Mesodermal cell (in vitro differentiated cells): ENCODE data around the gene OR10P1. TPM values are rescaled to one million over a fixed set of nuclear protein-coding genes. Genes with fewer than 3 reads are reported as not detected.
"Not testable (repeated sequence)": the region's sequence is repeated elsewhere in the genome, so short reads cannot be mapped to it uniquely, and the experiment has no call there.

Experiments used
- H3K27ac ChIP-seq: 2 replicates; pipeline ENCODE4 v1.7.0; 2013; ENCODE audit warnings: mild to moderate bottlenecking, low read depth, low read length, moderate library complexity; ENCODE audit not compliant: severe bottlenecking
- H3K36me3 ChIP-seq: 2 replicates; pipeline ENCODE4 v1.7.1; 2013; ENCODE audit warnings: mild to moderate bottlenecking, low read length, moderate library complexity; ENCODE audit not compliant: control insufficient read depth, insufficient read depth
- H3K4me1 ChIP-seq: one replicate; pipeline ENCODE4 v1.7.1; 2013; ENCODE audit warnings: mild to moderate bottlenecking, low read length; ENCODE audit not compliant: insufficient read depth, control insufficient read depth, poor library complexity, severe bottlenecking
- H3K4me3 ChIP-seq: 2 replicates; pipeline ENCODE4 v1.7.0; 2013; ENCODE audit warnings: low read length, control low read depth, mild to moderate bottlenecking; ENCODE audit not compliant: insufficient read depth, poor library complexity, severe bottlenecking; ENCODE audit errors: extremely low read depth
- H3K9me3 ChIP-seq: 2 replicates; pipeline ENCODE4 v1.7.1; 2013; ENCODE audit warnings: mild to moderate bottlenecking, low read length, moderate library complexity; ENCODE audit not compliant: control insufficient read depth
- WGBS, 2 experiments: methylation state at CpG; one replicate each; pipeline ENCODE4 v1.1.5; 2013; ENCODE audit warnings: missing lambda C conversion rate in 2 of 2; ENCODE audit not compliant: insufficient coverage in 2 of 2; 5-methylcytosine and 5-hydroxymethylcytosine counted together
- polyA plus RNA-seq, 2 experiments: library from polyadenylated mRNA; stranded (reverse); fragments of 50-300 nt; gene quantifications; one replicate each; pipeline ENCODE4 v1.2.3, GENCODE V29; 2013

Gene OR10P1, protein sequence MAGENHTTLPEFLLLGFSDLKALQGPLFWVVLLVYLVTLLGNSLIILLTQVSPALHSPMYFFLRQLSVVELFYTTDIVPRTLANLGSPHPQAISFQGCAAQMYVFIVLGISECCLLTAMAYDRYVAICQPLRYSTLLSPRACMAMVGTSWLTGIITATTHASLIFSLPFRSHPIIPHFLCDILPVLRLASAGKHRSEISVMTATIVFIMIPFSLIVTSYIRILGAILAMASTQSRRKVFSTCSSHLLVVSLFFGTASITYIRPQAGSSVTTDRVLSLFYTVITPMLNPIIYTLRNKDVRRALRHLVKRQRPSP
- not detected for polyA plus RNA-seq (2013, experiment 1 of 2)
- polyA plus RNA-seq (2013, experiment 2 of 2), result not detected

DNA sequence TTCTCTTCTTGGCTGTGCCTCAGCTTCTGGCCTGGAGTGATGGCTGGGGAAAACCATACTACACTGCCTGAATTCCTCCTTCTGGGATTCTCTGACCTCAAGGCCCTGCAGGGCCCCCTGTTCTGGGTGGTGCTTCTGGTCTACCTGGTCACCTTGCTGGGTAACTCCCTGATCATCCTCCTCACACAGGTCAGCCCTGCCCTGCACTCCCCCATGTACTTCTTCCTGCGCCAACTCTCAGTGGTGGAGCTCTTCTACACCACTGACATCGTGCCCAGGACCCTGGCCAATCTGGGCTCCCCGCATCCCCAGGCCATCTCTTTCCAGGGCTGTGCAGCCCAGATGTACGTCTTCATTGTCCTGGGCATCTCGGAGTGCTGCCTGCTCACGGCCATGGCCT lies at the start of gene OR10P1:
Gene OR10P1 (plus strand): TSS at position 40 of the 400 bp plus-strand sequence. CDS start 0 bp downstream, at position 40.
- Histone ChIP-seq H3K36me3 (no peaks in the 10 kb centered on the region), H3K27ac (no peak within 1 kb of the TSS), H3K9me3 (no peaks in the 10 kb centered on the region), H3K4me1 (no peaks in the 10 kb centered on the region), H3K4me3 (no peak within 1 kb of the TSS)
- WGBS, 2 experiments, result 79 to 84% methylated on average over 6 of the region's 6 CpGs

DNA sequence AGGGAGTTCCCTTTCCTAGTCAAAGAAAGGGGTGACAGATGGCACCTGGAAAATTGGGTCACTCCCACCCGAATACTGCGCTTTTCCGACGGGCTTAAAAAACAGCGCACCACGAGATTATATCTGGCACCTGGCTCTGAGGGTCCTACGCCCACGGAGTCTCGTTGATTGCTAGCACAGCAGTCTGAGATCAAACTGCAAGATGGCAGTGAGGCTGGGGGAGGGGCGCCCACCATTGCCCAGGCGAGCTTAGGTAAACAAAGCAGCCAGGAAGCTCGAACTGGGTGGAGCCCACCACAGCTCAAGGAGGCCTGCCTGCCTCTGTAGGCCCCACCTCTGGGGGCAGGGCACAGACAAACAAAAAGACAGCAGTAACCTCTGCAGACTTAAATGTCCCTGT lies 46.5 kb upstream of the OR10P1 start:
- H3K4me3 ChIP-seq, H3K27ac ChIP-seq, H3K36me3 ChIP-seq, H3K4me1 ChIP-seq, H3K9me3 ChIP-seq: not testable (repeated sequence)
- WGBS, 2 experiments, result 75 to 81% methylated on average over 9 to 10 of the region's 12 CpGs

DNA sequence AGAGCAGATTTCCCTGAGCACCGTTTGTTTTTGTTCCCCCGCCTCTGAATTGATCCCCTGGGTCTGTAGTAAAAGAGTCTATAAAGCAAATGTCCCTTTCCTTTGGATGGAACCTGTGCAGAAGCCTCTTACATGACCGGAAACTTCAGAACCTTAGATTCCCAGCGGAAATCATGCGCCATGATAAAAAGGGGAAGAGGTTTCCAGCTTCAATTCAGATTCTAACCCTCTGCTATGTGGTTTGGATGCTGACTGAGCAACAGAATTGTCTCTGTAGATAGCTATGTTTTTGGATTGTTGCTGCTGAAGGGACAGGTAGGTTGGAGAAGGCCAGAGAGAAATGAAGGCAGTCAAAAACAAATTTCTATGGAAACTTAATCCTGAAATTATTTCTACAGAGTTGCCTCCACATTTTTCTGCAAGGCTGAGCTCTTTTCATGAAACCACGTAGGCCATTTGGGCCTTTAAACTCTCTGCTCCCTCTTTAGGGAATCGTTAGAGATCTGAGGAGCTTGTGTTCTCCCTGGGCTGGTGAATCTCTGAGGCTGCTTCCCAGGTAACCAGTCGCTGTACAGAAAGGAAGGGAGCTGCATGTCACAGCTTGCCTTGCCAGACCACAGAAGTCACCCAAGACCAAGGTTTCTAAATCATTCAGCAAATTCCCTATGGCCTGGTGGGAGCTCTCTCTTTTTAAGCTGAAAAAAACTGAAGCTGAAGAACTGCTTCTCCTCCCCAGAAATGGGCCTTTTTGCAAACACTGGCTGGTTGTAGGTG lies 28.7 kb upstream of the OR10P1 start:
- Histone ChIP-seq H3K4me3 (no peak overlapping the region), H3K36me3 (no peaks in the 10 kb centered on the region), H3K4me1 (no peaks in the 10 kb centered on the region), H3K9me3 (no peaks in the 10 kb centered on the region), H3K27ac (no peak overlapping the region)
- WGBS, 2 experiments, result 69 to 89% methylated on average over 4 to 5 of the region's 8 CpGs

DNA sequence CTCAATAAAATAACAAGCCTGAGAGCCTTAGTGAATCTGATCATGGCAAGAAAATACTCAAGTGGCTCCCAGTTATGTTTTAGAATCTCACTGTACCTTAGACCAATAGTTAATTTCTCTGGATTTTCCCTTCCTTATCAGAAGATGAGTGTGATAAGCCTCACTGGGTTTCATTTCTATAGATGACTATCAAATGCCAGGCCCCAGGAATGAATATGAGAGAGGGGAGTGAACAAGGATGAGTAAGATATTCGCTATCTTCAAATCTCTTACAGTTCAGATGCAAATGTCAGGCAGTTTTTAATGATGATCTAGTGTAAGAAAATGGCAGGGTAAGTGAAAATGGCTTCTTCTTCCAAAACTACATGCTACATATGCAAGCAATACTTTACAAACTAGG lies 26.1 kb upstream of the OR10P1 start:
- H3K27ac ChIP-seq, result no peak overlapping the region
- WGBS, 2 experiments, result no CpG with 5 or more reads among the region's 1 CpG
- H3K36me3 ChIP-seq, result no peaks in the 10 kb centered on the region
- H3K9me3 ChIP-seq, result peaks cover 8% of the 10 kb centered on the region
- H3K4me3 ChIP-seq, result no peak overlapping the region
- H3K4me1 ChIP-seq, result no peaks in the 10 kb centered on the region

DNA sequence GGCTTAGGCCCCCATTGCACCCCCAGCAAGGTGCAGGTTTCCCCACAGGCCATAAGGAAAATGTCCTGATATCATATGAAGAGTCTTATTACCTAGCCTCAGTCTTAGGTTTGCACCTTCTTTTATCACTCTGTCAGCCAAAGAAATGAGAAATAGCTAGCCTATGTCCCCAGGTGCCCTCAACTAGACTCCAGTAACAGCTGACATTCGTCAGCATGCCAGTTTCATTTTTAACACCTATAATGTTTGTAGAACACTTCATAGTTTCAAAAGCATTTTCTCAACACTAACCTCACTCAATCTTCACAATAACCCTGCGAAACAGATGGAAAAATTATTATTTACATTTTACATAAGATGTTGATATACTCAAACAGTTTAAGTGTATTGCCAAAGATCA lies 24.0 kb upstream of the OR10P1 start:
- H3K36me3 ChIP-seq, result no peaks in the 10 kb centered on the region
- WGBS, 2 experiments, result 86 to 100% methylated on average over 1 of the region's 2 CpGs

DNA sequence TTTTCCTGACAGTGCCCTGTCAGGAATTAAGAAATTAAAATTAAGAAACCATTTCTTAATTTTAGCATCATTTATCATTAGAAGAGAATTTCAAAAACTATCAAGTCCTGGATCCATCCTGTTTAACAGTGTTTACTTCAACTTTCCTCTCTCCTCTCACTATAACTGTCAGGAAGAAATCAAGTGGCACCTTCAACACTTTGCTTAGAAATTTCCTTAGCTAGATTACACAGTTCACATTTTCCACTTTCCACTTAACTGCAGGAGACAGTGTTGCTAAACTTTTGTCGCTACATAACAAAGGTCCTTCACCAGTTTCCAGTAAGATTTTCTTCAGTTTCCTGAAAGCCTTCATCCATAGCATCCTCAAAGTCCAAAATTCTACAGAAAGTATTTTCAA lies 21.9 kb upstream of the OR10P1 start:
- H3K36me3 ChIP-seq, result no peaks in the 10 kb centered on the region
- WGBS, 2 experiments, result 100% methylated on average over 1 of the region's 1 CpG
- peaks cover 22% of the 10 kb centered on the region for H3K9me3 ChIP-seq
- no peak overlapping the region for H3K4me3 ChIP-seq
- H3K27ac ChIP-seq, result no peak overlapping the region
- peaks cover under 1% of the 10 kb centered on the region for H3K4me1 ChIP-seq

More for the DNA sequence above, 24.0 kb upstream of the OR10P1 start:
- Histone ChIP-seq H3K9me3 (peaks cover 22% of the 10 kb centered on the region), H3K27ac (no peak overlapping the region), H3K4me1 (no peaks in the 10 kb centered on the region), H3K4me3 (no peak overlapping the region)

DNA sequence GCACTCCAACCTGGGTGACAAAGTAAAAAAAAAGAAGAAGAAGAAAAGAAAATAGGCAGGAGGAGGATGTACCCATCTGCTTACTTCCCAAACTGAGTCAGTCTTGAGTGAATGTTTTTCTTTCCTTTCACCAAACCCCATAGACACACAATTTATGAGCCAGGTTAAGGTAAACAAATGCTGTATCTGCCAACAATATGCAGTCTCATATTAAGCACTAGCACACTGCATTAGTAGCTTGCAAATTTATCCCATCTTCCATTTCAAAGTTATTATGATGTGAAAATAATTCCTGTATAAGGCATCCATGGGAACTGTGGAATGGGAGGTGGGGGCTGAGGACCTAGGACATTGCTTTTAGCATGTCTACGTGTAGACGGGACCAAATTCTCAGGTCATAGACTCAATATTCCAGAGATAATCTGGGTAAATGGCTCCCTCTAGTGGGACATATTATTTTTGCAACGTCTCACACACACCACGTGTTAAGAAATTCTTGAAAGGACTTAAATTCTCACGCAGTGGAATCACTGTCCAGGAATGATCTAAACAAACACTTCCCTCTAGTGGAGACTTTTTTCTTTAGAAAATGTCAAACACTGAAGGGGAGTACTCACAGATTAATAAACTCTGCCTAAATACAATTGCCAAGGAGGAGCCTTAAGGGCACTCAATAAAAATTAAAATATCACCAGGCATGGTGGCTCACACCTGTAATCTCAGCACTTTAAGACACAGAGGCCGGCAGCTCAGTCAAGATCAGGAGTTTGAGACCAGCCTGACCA lies 17.1 kb upstream of the OR10P1 start:
- WGBS, 2 experiments, result 3% methylated on average over 3 of the region's 6 CpGs; no CpG with 5 or more reads in 1 of the 2 experiments

DNA sequence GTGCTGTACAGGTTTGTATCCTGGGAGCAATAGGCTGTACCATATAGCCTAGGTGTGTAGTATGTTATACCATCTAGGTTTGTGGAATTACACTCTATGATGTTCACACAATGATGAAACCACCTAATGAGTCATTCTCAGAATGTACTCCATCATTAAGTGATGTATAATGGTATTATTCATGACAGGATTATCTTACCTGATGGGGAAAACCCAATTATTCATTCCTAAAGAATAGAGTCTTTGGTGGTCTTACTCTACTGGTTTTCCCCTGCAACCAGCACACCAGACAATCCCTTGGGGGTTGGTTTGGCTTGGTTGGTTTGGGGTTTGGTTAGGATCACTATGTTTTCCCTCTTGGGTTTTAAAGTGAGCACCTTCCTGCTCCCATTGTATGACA lies 12.6 kb upstream of the OR10P1 start:
- H3K4me3 ChIP-seq, result no peak overlapping the region
- peaks cover 2% of the 10 kb centered on the region for H3K4me1 ChIP-seq
- no peaks in the 10 kb centered on the region for H3K36me3 ChIP-seq
- H3K27ac ChIP-seq, result no peak overlapping the region
- no peaks in the 10 kb centered on the region for H3K9me3 ChIP-seq

More for the DNA sequence above, 17.1 kb upstream of the OR10P1 start:
- H3K27ac ChIP-seq, result no peak overlapping the region
- H3K4me1 ChIP-seq, result peaks cover 2% of the 10 kb centered on the region
- no peak overlapping the region for H3K4me3 ChIP-seq
- no peaks in the 10 kb centered on the region for H3K36me3 ChIP-seq
- H3K9me3 ChIP-seq, result peaks cover 22% of the 10 kb centered on the region

DNA sequence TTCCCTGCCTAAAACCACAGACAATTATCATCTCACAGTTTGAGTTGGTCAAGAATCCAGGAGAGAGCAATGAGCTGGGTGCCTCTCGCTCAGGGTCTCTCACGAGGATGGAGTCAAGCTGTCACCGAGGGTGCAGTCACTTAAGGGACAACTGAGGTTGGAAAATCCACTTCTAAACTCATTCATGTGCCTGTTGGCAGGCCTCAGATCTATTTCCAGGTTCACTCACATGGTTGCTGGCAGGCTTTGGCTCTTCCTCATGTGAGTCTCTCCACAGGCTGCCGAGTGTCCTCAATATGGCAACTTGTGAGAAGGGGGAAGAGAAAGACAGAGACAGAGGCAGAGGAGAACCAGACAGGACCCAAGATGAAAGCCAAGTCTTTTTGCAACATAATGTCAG lies 10.5 kb upstream of the OR10P1 start:
- Histone ChIP-seq H3K4me3 (no peak overlapping the region), H3K27ac (no peak overlapping the region), H3K9me3 (no peaks in the 10 kb centered on the region), H3K36me3 (no peaks in the 10 kb centered on the region), H3K4me1 (no peaks in the 10 kb centered on the region)
- WGBS, 2 experiments, result 86 to 89% methylated on average over 3 to 4 of the region's 4 CpGs

DNA sequence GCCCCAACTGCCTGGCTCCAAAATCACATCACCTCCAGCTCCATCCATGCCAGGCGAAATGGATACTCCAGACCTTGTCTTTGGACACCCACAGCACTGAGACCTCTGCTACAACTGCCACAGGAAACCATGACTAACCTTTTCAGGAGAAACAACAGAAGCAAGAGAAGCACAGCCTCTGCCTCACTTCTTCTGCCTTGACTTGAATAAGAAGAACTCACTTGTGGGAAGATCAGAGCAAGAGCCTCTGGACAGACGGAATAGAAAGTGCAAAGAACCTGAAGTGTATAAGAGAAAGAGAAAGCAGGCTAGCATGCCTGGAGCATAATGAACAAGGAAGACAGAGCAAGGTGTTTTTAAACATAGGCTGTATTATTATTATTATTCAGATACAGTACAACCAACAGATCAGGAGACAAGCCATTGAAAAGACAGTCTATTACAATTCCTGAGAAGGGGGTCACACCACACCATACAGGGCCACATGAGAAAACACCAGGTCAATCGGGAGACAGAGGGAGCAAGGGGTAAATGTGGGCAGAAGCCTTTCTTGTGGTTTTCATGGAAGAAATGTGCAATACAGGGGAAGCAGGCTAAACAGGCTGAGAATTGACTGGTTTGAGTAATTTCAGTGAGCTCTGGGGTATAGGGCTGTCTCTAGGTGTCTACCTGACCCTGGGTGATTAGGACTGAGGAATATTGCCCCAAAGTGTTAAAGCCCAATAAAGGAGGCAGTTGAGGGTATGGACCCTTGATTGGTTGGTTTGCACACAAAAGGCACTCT lies 7.4 kb upstream of the OR10P1 start:
- Histone ChIP-seq H3K4me3 (no peak overlapping the region), H3K4me1 (no peaks in the 10 kb centered on the region), H3K36me3 (no peaks in the 10 kb centered on the region), H3K27ac (no peak overlapping the region), H3K9me3 (no peaks in the 10 kb centered on the region)
- WGBS, 2 experiments, result 97 to 100% methylated on average over 3 of the region's 3 CpGs
